RWPE2 (cell line): ENCODE data around the gene KRT4.
A peak's percentile ranks its signal among the peaks of the same experiment; 100 is the strongest.

Experiments used
- ATAC-seq: fragments of 200-7000 bp; cut with Tn5 transposase; 3 replicates; pipeline ENCODE4 v1.9.1; 2021; ENCODE audit warnings: low read depth
- DNase-seq: peaks from one replicate; pipeline ENCODE4 v3.0.0-alpha.2; 2020; ENCODE audit warnings: low spot score
- H3K27ac ChIP-seq: fragments of 450-650 bp; 2 replicates; pipeline ENCODE4 v1.5.1; 2017; ENCODE audit warnings: mild to moderate bottlenecking; ENCODE audit not compliant: poor library complexity, severe bottlenecking
- H3K27me3 ChIP-seq: fragments of 250-450 bp; sonication (Bioruptor Pico); 2 replicates; pipeline ENCODE4 v1.5.1; 2021; ENCODE audit warnings: mild to moderate bottlenecking, moderate library complexity; ENCODE audit not compliant: insufficient read depth, poor library complexity, severe bottlenecking
- H3K36me3 ChIP-seq: fragments of 250-450 bp; sonication (Bioruptor Pico); 2 replicates; pipeline ENCODE4 v1.5.1; 2020; ENCODE audit warnings: low read depth, mild to moderate bottlenecking, moderate library complexity
- H3K4me1 ChIP-seq: fragments of 250-450 bp; sonication (Bioruptor Pico); 2 replicates; pipeline ENCODE4 v1.5.1; 2021; ENCODE audit warnings: mild to moderate bottlenecking, moderate library complexity; ENCODE audit not compliant: insufficient read depth, poor library complexity, severe bottlenecking
- H3K4me3 ChIP-seq: fragments of 250-450 bp; sonication (Bioruptor Pico); 2 replicates; pipeline ENCODE4 v1.5.1; 2021; ENCODE audit warnings: mild to moderate bottlenecking, moderate library complexity; ENCODE audit not compliant: severe bottlenecking
- H3K9me3 ChIP-seq: fragments of 250-450 bp; sonication (Bioruptor Pico); 2 replicates; pipeline ENCODE4 v1.5.1; 2021; ENCODE audit warnings: mild to moderate bottlenecking, moderate library complexity; ENCODE audit not compliant: severe bottlenecking
- TF ChIP-seq, protein P1 (sequence below): fragments of 450-650 bp; IDR thresholded peaks from one replicate; pipeline ENCODE4 v1.5.1; 2017; ENCODE audit warnings: mild to moderate bottlenecking, moderate library complexity; ENCODE audit not compliant: poor library complexity, severe bottlenecking

The KRT4 gene

DNA sequence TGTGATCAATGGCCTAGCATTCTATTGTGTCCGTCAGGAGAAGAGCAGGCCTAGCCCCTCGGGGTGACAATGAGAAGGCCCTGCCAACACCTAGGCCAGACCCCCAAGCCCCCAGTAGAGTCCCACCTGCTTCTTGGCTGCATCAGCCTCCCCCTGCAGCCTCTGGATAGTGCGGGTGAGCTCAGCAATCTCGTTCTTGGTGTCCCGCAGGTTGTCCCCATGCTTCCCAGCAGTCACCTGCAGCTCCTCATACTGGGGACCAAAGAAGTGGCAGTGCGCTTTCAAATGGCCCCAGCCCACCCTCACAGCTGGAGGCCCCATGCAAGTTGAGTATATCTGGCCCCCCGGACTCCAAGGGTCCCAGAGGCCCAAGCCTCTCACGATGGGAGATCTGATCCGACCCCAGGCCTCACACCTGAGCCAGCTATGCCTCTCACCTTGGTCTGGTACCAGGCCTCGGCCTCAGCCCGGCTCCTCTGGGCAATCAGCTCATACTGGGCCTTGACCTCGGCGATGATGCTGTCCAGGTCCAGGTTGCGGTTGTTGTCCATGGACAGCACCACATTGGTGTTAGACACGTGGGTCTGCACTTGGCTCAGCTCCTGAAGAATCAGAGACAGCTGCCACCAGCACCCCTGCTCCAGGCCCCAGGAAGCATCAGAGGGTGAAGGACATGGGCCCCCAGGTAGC, 10.0 kb upstream of the KRT4 start:
- no peak overlapping the region for H3K4me3 ChIP-seq
- TF ChIP-seq, protein P1, sequence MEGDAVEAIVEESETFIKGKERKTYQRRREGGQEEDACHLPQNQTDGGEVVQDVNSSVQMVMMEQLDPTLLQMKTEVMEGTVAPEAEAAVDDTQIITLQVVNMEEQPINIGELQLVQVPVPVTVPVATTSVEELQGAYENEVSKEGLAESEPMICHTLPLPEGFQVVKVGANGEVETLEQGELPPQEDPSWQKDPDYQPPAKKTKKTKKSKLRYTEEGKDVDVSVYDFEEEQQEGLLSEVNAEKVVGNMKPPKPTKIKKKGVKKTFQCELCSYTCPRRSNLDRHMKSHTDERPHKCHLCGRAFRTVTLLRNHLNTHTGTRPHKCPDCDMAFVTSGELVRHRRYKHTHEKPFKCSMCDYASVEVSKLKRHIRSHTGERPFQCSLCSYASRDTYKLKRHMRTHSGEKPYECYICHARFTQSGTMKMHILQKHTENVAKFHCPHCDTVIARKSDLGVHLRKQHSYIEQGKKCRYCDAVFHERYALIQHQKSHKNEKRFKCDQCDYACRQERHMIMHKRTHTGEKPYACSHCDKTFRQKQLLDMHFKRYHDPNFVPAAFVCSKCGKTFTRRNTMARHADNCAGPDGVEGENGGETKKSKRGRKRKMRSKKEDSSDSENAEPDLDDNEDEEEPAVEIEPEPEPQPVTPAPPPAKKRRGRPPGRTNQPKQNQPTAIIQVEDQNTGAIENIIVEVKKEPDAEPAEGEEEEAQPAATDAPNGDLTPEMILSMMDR: no peak
- no peaks in the 10 kb centered on the region for H3K27me3 ChIP-seq
- no peaks in the 10 kb centered on the region for H3K36me3 ChIP-seq
- DNase-seq (no peak), ATAC-seq (no peak)
- no peaks in the 10 kb centered on the region for H3K9me3 ChIP-seq
- H3K4me1 ChIP-seq: no peaks in the 10 kb centered on the region
- no peak overlapping the region for H3K27ac ChIP-seq

DNA sequence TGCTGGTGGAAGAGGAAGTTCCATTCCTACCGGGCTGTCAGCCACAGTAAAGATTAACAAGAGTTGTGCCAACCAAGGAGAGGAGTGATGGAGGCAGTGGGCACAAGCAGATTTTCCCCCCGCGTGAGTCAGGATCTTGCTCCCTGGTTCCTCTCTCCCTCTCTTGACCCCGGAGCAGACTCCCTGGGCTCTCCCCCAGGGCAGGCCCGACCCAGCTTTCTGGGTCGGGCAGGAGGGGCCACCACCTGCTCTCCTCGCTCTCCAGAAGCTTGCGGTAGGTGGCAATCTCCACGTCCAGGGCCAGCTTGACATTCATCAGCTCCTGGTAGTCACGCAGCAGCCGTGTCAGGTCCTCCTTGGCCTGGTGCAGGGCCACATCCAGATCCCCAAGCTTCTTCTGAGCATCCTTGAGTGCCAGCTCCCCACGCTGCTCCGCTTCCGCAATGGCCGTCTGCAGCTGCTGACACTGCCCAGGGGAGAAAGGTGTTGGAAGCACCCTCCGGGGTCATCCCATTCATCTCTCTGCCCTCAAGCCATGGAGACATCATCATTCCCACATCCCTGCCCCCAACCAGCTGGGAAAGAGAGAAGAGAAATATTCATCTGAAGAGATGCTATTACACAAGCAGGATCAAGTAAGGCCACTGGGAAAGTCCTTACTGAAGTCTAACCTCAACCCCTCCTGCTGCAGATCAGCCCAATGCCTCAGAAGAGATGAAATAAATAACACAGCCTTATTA, 9.0 kb upstream of the KRT4 start:
- ATAC-seq (no peak), DNase-seq (no peak)
- Histone ChIP-seq H3K27me3 (no peaks in the 10 kb centered on the region), H3K4me1 (no peaks in the 10 kb centered on the region), H3K9me3 (no peaks in the 10 kb centered on the region), H3K27ac (no peak overlapping the region), H3K36me3 (no peaks in the 10 kb centered on the region), H3K4me3 (no peak overlapping the region)
- TF ChIP-seq, protein P1: no peak

DNA sequence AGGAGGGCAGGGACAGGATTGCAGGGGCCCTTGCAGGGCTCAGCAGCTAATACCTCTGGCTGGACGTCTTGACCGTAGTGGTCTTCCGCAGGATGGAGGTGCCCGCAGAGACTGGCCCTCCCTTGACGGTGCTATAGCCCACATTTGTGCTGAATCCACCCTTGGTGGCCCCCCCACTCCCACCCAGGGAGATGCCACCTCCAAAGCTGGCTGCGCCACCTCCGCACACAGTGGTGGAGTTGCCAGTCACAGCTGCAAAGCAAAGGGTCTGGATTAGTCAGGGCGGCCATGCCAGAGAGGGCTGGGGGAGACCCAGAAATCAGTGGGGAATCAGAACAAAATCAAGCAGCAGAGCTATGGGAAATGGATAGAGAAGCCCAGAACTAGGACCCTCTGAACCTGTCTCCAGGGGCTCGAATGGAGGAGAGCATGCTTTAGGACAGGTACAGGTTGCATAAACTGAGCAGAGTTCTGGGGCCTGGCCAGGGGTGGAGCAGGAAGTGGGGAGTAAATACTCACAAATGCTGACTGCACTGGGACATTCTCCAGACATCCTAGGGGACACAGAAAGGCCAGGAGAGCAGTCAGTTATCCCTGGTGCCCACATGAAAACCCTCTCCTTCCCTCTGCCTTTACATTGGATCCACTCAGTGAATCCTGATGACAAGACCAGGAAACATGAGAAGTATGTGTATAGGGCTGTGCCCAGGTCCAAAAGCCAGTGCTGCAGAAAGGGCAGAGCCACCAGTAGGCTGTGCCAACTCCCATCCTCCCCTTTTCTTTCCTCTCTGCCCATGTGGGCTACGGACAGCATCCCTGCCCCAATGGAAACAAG, 8.1 kb upstream of the KRT4 start:
- Histone ChIP-seq H3K4me1 (no peaks in the 10 kb centered on the region), H3K27me3 (no peaks in the 10 kb centered on the region), H3K36me3 (no peaks in the 10 kb centered on the region), H3K9me3 (no peaks in the 10 kb centered on the region), H3K27ac (no peak overlapping the region), H3K4me3 (no peak overlapping the region)
- ATAC-seq: peak; percentile 72
- TF ChIP-seq, protein P1: no peak
- no peak for DNase-seq

DNA sequence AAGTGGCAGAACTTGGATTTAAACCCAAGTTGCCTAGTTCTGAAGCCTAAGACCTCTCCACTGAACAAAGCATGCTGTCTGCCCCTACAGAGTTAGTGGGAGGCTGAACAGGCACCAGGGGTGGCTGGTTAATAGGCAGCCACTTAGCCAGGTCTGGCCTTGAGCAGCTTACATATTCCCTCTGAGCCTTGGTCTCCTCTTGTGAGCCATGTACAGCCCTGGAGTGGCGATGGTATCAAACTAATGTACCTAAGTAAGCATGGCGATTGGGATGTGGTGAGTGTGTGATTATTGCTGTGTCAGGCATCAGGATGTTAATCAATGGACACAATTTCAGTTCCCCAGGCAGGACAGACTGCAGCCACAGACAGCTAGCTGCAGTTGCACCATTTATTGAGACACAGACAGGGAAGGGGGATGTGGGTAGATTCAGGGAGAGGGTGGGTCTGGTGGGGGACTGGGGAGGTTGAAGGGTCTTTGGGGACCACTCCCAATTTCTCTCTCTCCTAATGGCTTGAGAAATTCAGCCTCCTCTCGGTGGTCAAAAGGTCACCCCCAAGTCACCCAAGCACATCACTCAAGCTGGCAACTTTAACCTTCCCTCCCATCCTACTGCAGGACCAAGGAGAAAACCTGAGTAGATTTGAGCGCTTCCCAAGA, 7.3 kb upstream of the KRT4 start:
- Histone ChIP-seq H3K36me3 (no peaks in the 10 kb centered on the region), H3K9me3 (no peaks in the 10 kb centered on the region), H3K4me3 (no peak overlapping the region), H3K27me3 (no peaks in the 10 kb centered on the region), H3K27ac (no peak overlapping the region), H3K4me1 (no peaks in the 10 kb centered on the region)
- TF ChIP-seq, protein P1: no peak
- ATAC-seq: no peak
- DNase-seq: no peak
